ENCODE measurements around the gene SCD.

SCD gene

DNA sequence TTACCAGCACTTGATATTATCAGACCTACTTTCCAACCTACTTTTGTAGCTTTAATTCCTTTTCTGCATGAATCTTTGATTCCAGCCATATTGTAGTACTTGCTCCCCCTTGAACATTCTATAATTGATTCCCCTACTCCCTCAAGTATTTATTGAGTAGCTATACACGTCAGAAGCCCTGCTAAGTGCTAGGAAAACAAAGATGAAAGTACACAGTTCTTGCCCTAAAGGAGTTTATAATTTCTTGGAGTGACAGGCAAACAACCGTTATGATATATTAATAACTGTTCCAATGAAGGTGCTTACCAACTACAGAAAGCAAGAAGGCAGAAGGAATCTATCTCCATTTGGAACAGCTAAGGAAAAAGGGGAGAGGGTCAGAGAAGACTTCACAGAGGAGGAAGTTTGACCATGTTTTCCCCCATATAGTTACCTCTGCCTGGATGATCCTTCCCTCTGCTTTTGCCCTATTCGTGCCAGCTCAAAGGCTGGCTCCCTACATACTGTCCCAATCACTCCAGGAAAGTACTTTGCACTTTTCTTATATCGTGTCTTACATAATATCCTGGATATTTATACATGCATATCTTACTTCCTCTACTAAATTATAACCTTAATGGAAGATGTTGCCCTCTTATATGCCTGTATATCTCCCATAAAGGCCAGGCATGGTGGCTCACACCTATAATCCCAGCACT lies 54.7 kb downstream of the SCD start:
- FAIRE-seq, result no peak

- no peak for FAIRE-seq
These were observed 56.7 kb downstream of the SCD start for GRCh38 chr10:100403734-100404133.

- no peak for FAIRE-seq
These were observed 66.1 kb downstream of the SCD start for GRCh38 chr10:100413173-100413572.

All from G401.6 (cell line).